ENCODE measurements around the gene PCDH9.

PCDH9 gene

DNA sequence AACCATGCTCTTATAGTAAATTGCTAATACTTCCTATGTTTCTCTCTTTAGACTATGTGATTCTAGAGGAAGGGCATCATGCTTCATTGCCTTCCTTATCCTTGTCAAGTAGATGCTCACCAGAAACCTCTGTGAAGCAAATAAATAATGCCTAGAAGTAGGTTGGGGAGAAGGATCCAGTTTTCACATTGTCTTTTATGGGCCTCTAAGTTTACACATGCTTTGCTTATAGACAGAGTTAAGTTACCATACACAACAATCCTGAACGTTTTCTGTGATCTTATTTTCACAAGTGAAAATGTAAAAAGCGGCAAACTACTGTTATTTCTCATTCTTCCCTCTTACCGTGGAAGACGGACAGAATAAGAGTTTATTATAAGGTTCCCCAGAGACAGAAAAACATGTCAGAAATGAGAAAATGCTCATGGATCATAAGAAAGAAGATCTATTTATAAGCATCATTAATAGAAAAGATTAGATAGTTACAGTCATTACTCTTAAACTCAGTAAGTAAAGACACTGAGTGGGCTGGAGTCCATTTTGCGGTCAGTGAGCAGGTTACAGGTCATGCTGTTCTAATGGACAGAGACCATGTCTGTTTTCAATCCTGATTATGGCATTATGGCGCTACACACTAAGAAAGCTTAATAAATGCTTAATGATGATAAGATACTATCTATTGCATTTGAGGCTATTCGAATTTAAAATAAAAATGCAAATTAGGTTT is 723.9 kb downstream of the PCDH9 start:
- DNase-seq = no peak

DNA sequence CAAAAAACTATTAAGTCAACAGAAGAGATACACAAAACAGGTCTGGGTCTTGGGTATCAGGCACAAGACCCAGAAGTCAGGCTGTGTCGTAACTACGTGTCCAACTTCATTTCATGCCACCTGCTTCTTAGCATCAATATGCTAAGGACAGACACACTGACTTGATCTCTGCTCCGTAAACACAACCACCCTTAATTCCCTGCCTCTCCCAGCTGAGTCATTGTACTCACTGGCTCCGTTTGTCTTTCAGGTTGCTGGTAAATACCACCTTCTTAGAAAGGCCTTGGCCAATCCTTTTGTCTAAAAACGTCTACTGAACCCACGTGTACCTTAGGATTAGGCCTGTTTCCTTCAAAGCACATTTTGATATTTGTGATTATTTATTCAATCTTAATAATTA is 726.2 kb downstream of the PCDH9 start:
- no peak for DNase-seq

DNA sequence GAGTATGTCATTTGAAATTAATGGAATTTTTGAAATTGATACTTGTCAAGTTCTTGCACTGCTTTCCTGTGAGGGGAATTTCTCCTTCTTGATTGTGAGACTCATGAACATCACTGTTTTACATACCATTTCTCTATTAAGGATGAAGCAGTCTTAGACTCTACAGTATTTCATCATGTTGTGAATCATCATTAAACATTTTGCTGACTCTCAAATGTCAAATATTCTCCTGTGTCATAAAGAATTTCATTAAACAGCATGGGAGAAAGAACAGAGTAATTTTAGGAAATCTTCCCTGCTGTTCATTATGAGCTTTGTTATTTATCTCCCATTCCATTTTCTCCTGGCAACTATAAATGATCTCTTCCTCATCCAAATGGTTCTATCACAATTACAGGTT is 729.0 kb downstream of the PCDH9 start:
- DNase-seq = no peak

DNA sequence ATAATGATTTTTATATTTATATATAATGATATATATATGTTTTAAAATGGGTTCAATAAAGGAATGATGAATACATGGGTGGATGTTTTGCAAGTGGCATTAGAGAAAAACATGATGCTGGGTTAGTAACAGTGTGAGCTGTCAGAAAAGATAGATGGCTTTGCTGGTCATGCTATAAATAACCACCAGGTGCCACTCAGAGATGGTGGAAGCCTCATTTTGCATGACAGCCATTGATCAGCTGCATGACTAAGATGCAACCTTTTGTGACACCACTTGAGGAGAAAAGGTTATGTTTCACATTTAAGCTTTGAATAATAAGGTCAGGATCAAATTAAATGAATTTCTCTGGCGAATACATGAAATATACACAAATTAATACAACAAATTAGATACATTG is 737.7 kb downstream of the PCDH9 start:
- DNase-seq = no peak

DNA sequence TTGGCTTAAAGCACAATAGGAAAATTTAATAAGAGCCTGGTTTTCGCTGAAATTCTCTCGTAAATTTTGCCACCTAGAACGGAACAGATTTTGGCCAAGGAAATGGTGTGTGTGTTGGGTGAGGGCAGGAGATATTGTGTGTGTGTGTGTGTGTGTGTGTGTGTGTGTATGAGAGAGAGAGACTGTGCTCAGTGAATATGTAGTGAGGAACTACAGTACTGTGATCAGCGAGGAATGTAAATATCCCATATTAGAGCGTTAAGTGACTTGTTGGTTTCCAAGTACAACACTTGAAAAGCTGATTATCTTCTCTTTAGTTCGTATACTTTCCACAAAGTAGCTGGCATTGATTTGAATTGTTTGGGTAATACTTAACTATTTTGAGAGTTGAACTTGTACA is 738.9 kb downstream of the PCDH9 start:
- DNase-seq = no peak

DNA sequence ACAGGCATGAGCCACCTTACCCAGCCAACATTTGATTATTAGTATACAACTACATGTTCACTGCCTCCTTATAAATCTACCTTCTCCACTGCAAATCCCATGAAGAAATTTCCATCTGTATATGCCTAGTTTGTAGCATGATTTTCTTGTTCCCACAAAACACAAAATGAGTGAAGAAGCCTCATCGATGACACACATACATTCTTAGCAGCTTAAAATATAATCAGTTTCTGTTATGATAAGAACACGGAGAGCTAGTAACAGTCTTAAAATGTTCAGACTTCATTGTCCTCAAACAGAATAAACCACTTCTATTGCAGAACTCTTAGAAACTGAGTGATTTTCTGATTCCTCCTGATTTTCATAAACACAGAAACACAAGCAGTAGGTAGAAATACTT is 740.5 kb downstream of the PCDH9 start:
- no peak for DNase-seq

DNA sequence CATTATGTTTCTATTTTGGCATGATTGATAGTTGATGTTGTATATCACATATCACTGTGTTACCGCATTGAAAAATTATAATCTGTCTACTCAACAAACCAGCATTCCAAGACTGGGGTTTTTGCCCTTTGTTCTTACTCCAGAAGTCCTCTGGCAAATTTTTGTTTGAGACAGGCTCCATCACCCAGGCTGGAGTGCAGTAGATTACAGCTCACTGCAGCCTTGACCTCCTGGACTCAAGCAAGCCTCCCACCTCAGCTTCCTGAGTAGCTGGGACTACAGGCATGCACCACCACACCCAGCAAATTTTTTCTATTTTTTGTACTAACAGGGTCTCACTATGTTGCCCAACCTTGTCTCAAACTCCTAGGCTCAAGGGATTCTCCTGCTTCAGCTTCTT is 741.0 kb downstream of the PCDH9 start:
- no peak for DNase-seq

DNA sequence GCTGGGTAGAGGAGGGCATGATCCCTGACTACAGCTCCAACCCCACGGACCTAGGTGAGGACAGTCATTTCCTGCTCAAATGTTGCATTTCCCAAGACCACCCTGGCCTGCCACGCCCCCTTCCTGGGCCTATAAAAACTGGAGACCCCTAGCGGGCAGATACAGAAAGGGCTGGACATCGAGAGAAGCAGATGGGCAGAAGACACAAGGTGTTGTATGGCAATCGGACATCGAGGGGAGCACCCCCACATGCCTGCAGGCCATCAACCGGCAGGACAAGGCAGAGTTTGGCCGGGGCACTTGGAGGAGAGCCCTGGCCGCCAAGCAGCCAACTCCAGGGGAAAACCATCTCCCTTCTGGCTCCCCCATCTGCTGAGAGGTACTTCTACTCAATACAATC is 746.4 kb downstream of the PCDH9 start:
- DNase-seq = no peak

DNA sequence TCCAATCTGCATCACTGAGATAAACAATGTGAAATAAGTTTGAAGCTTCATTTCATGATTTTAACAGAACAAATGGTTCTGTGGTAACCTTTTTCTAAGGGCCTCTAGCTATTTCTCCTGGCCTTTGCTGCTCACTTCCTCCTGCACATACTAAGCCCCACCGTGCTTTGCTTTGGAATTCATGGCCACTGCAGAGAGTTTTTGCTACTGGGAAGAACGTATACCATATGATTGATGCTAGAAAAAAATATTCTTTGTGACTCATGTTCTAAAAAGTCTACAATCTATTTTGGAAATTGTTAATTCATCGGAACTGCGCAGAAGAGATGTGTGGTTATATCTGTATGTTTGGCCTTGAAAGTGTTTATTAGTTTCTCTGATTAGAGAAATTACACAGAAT is 747.3 kb downstream of the PCDH9 start:
- no peak for DNase-seq

DNA sequence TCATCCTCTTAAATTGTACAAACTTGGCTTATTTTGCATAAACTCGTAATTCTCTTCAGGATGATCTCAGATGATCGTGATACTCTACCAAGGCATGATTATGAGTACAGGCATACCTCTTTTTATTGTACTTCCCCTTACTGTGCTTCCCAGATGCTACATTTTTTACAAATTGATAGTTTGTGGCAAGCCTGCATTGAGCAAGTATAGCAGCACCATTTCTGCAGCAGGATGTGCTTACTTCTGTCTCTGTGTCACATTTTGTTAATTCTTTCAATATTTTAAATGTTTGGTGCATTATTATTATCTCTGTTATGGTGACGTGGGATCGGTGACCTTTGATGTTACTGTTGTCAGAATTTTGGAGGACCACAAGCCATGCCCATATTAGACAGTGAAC is 752.3 kb downstream of the PCDH9 start:
- DNase-seq = no peak

DNA sequence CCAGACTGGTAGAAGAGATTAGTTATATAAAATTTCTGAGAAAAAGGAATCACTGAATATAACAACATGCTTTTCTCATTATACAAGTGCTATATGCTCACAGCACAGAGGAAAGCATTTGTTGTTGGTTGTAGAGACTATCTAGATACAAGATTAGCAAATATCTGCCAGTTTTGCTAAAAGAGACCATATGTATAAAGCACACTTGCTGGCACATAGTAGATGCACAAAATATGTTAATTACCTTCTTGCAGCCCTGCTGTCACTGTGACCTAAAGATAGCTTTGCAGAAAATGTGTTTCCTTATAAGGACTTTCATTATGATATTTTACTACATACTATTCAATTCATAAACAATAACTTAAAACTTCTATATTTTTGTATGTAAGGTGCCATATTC is 755.1 kb downstream of the PCDH9 start:
- DNase-seq = no peak

DNA sequence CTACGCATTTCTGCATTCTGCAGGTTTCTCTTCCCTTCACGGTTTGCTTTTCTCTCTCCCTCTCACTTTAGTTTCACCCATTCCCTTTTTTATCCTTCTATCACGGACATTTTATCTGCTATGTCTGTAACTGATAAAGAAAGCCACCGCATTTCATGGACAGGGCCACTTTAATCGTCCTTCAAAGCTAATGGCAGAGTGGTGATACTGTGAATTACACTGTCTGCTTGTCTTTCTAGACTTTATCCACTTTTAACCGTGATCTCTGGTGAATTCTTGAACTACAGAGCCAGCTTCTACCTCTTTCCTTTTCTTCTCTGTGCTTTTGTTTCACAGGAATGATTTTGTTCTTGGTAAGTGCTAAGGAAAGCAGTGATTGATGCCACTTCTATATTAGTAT is 760.4 kb downstream of the PCDH9 start:
- no peak for DNase-seq

DNA sequence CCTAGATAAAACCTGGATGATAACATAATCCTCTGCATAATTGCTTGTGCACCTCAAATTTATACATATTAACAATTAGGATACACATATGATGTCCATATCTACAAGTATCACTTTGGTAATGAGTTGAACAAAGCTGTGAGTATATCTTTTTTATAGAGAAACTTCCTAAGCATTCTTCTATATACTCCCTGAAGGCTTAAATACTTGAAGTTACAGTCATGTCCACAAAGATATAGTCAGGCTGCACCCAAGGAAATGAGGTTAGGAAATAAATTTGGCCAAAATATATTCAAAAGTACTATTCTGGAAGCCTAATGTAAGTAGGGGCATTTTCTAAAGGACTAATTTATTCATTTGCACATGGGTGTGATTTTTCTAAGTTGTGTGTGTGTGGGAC is 761.5 kb downstream of the PCDH9 start:
- no peak for DNase-seq

DNA sequence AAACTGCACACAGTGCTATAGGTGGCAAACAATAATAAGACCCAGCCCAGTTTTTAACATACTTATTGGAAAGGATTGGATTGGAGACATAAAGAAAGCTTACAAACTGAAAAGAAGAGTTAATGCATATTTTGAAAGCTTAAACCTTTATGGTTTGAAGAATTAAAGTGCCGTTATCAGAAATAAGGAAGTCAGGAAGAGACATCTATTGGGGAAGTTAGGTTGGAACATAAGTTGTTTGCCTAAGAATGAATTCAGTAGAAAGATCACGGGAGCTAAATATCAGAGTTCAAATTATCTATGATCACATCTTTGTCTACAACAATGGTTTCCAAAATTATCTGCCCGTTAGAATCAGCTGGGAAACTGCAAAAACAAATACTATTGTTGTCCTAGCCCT is 767.9 kb downstream of the PCDH9 start:
- no peak for DNase-seq

DNA sequence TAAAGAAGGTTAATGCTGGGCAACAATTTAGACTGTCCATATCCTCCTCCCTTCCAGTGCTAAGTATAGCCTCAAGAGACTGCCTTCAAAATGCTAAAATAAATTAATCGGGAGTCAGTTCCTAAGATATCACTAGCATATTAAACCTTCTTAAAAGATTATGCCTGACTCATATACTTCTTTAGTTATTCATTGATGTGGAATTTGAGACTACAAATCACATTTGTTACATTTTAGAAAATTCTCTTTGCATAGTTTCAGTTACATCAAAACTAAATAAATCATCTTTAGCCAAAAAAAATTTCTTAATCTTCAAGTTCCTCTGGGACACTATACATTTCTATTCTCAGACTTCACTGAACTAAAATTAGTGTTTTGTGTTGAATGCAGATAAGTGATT is 769.1 kb downstream of the PCDH9 start:
- DNase-seq = no peak

DNA sequence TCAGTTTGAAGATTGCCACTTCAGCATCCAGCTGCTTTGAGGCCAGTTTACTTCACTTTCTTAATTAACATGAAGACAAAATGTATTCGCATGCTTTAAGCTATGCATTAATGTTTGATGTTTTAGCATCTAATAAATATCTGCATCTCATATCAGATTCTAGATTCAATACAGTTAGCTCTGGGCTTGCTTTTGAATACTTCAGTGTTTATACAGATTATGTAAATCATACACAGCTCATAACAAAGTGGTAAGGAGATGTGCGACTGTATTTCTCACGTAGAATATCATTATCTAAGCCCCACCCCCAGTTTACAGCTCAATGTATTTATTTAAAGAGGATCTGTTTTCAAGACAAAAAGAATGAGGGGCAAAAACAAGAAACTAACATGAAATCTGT is 770.5 kb downstream of the PCDH9 start:
- DNase-seq = no peak

DNA sequence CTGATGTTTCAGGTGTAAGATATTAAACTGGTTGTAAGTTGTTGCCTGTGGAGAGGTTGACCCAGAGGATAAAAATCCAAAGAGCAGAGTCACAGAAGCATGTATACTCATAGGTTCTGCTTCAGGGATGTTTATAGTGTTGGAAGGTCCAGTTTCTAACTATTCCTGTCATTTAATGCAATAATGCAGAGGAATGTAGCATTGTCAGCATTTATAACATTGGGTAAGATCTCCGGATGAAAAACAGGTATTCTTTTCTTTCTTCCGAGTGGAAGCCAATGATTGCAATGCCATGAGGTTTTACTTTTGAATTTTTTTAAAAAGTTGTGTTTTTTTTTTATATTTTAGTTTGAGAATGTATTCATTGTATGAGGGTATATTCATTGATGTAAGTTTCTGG is 771.0 kb downstream of the PCDH9 start:
- DNase-seq = no peak

DNA sequence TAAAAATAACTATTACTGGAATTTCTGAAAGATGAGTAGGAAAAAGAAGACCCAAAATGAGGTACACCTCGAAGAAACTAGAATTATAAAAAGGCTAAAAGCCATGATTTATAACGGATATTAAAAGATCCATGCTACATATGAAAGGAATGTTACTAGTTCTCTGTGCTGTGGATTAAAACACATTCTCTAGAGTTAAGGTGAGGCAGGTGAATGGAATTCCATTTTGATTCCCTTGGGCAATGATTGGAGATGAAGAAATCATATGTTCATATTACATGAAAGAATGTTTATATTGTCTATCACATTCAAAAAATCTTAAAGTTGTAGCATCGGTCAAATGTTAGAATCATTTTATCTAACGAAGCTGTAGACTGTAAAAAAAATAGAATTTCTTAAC is 783.7 kb downstream of the PCDH9 start:
- DNase-seq = no peak

DNA sequence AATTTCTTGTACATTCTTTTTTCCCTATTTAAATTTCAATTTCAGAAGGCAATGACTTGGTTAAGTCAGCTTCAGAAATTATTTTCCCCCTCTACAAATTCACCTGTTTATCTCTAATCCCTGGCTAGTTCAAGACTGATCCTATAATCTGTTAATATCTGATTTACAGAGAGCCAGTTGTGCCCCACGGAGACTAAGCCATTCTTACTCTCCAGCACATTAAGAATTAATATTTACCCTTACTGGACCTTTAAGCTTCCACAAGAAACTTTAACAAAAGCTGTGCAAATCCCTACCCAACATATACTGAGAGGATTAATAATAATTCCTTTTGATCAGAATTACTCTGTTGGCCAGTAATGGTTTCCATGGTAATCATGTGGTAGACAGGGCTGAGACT is 786.2 kb downstream of the PCDH9 start:
- DNase-seq = no peak

DNA sequence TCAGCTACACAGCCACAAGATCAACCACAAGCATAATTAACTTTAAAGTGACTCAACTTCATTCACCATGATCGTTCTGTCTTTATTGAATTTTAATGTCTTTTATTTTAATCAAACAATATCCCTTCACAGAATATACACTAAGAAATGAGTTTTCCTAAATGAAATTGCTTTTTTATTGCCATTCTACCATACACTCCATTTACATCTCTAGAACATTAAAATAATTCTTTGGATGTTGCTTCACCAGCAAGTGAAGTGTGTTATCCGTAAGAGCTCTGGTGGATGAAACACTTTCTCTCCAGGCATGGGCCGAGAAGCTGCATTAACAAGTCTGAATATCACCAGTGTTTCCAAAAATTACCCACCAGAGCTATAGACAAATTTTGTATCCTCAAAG is 789.2 kb downstream of the PCDH9 start:
- no peak for DNase-seq

DNA sequence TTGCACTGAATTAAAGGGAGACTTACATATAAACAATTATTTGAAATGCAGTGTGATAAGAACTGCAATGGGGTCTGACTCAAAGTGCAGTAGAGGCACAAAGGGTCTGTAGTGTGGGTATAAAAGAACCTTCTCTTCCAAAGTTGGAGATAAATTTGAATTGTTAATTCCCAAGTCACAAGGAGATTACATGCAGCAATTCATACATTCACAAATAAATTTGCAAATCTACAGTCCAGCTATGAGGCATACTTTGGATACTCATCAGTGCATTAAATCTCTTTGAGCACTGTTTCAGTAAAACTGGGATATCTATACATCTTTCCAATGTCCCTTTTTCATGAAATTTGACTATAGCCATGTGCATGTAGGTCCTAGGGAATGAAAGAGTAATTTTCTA is 799.4 kb downstream of the PCDH9 start:
- DNase-seq = no peak

DNA sequence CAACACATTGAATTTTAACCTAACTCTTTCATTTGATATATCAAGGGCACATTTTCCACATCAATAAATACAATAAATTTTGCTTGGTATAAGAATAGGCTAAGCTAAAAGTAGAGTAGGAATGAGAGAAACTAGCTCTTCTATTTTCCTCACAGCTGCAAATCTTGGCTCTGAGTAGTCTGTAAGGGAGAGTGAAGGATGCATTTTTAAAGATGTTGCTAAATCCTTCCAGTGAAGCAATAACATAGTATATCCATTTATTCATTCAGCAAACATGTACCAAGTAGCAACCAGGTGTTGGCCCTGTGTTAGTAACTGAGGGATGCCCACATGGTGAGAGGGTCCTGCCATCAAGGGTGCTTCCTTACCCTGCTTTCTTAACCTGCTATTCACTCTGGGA is 799.9 kb downstream of the PCDH9 start:
- DNase-seq = no peak

DNA sequence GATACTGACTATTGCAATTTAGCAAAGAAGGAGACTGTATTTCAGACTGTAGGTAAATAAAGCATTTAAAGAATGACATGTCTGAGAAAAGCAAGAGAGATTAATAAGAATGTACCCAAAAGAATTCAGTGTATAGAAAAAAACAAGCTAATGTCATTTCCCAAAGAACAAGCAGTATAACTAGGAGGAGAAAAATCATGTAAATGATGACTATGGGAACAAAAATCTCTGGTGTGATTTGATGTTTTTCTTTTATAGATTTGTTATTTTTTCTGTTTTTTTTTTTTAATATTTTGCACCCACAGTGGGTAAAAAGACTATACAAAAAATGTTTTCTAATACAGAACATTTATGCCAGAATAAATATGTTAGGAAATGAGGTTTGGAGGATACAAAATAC is 801.0 kb downstream of the PCDH9 start:
- DNase-seq = no peak

DNA sequence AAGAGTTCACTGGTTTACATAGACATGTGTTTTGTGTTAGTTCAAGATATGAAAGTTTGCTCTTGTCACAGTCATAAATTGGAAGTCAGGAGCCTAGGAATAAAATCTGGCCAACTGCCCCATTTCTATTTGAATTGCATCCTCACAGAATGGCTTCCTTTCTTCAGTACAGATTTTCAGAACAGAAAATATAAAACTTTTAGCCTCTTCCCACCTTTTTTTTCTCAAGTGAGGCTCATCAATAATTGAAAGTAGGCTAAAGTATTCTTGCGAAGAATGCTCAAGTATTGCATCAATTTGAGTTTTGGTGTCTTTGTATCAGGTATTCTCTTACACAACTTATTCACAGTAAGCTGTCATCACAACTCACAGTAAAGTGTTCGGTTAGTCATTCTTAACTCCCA is 802.7 kb downstream of the PCDH9 start:
- DNase-seq = no peak

DNA sequence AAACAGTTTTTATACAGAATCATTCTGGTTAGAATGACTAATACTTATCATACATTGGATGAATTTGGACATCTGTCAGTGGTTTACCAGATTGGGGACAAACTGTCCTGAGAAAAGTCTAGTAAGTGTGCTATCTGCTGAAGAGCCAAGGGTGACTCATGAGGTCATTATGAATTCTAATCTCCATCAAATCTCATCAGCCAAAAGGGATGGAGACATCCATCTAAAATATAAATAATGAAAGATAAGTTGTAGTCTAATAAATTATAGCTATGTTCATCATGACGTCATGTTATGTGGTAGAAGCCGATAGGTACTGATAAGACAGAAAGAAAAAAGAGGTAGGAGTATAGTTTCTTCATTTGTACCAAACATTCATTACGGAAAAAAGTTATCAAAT is 804.4 kb downstream of the PCDH9 start:
- DNase-seq = no peak

DNA sequence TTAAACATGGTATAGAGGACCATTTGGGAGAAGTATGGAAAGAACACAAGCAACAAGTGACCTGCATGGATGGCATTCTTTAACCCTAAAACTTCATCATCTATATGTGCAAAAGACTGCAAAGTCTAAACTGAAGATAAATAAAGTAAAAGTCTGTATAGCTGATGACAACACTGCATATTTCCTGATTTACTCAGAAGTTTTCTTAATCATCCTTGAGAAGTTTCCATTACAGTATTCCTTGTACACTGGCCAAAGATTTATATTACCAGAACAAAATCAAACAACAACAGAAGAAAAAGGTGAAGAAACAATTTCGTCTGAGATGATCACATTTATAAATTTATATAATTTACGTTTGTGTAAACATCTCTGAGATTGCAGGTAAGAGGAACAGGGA is 805.7 kb downstream of the PCDH9 start:
- DNase-seq = no peak
